GM12878 (cell line): Measurements from ENCODE around the gene DISP2. TPM values are rescaled to one million over a fixed set of nuclear protein-coding genes. Genes with fewer than 3 reads are reported as not detected.

Experiments used
- ATAC-seq: fragments of 200-7000 bp; cut with Tn5 transposase; 3 replicates; pipeline ENCODE4 v1.9.1; 2020; ENCODE audit warnings: mild to moderate bottlenecking, moderate library complexity
- BruUV-seq: library from RNA; stranded (reverse); fragments of 400-500 nt; replicated peaks from 2 replicates; lab custom pipeline; 2021; lab: Mats Ljungman, UMichigan
- CTCF ChIA-PET: fragments of 300-600 bp; sonication (Branson Sonifier 250); formaldehyde crosslinking; extraction: SDS; loops from one replicate; lab custom pipeline; 2021; ENCODE audit warnings: inconsistent platforms; lab: Yijun Ruan, JAX
- POLR2A ChIA-PET: fragments of 350-600 bp; formaldehyde crosslinking; extraction: SDS; loops from one replicate; lab custom pipeline; 2021; ENCODE audit warnings: inconsistent platforms; lab: Charles Lee
- RAD21 ChIA-PET: fragments of 300-600 bp; sonication (Branson Sonifier 250); formaldehyde crosslinking; loops from one replicate; lab custom pipeline; 2023; ENCODE audit warnings: antibody characterized with exemption; ENCODE audit not compliant: unreplicated experiment; lab: Charles Lee
- SMC1A ChIA-PET: fragments of 300-600 bp; sonication (Branson Sonifier 250); formaldehyde crosslinking; loops from one replicate; lab custom pipeline; 2023; ENCODE audit not compliant: unreplicated experiment, uncharacterized antibody; lab: Charles Lee
- DNase-seq: peaks from one replicate; pipeline ENCODE4 v3.0.0-alpha.2; 2011; ENCODE audit warnings: low read depth, low spot score
- FAIRE-seq: peaks from 3 replicates; lab custom pipeline; 2011; peaks lifted over from hg19 to GRCh38; lab: Jason Lieb, UNC
- H2AFZ ChIP-seq: 2 replicates; pipeline ENCODE4 v1.6.0; 2011; ENCODE audit warnings: low read depth, low read length, control low read depth; ENCODE audit not compliant: control insufficient read depth
- H3K27ac ChIP-seq: 2 replicates; pipeline ENCODE4 v1.5.1; 2011; ENCODE audit warnings: control low read depth; ENCODE audit not compliant: control insufficient read depth, insufficient read depth
- H3K27me3 ChIP-seq, 2 experiments: replicated peaks in 1 of 2; 2 replicates each; pipeline versions ENCODE4 v1.6.0 to v1.6.1; 2011; ENCODE audit warnings: low read length in 1 of 2; ENCODE audit not compliant: control insufficient read depth in 2 of 2, insufficient read depth in 2 of 2
- H3K36me3 ChIP-seq, 2 experiments: 2 replicates each; pipeline ENCODE4 v1.5.1; 2011; ENCODE audit warnings: low read length in 1 of 2; ENCODE audit not compliant: control insufficient read depth in 2 of 2, insufficient read depth in 2 of 2
- H3K4me1 ChIP-seq: 2 replicates; pipeline ENCODE4 v1.6.1; 2011; ENCODE audit warnings: mild to moderate bottlenecking, low read length, moderate library complexity, mixed read lengths; ENCODE audit not compliant: control insufficient read depth, insufficient read depth
- H3K4me2 ChIP-seq: 2 replicates; pipeline ENCODE4 v1.6.0; 2011; ENCODE audit warnings: control low read depth; ENCODE audit not compliant: control insufficient read depth, insufficient read depth
- H3K4me3 ChIP-seq: fragments of 200-600 bp; sonication (generic); 2 replicates; pipeline ENCODE4 v1.5.1; 2016
- H3K79me2 ChIP-seq: 2 replicates; pipeline ENCODE4 v1.6.0; 2011; ENCODE audit warnings: low read length; ENCODE audit not compliant: control insufficient read depth, insufficient read depth
- H3K9ac ChIP-seq: 2 replicates; pipeline ENCODE4 v1.8.0; 2011; ENCODE audit warnings: low read length, control low read depth, mixed read lengths; ENCODE audit not compliant: control insufficient read depth, insufficient read depth
- H3K9me3 ChIP-seq: replicated peaks from 3 replicates; pipeline ENCODE4 v1.5.1; 2011; ENCODE audit warnings: mild to moderate bottlenecking, low read length; ENCODE audit not compliant: control insufficient read depth, insufficient read depth
- H4K20me1 ChIP-seq: 2 replicates; pipeline ENCODE4 v1.6.0; 2011; ENCODE audit not compliant: control insufficient read depth, insufficient read depth
- BCL3 ChIP-seq: IDR thresholded peaks from 2 replicates; pipeline ENCODE4 v1.6.1; 2011; ENCODE audit warnings: borderline replicate concordance, low read depth, mild to moderate bottlenecking, moderate library complexity, low read length; ENCODE audit not compliant: insufficient read depth, poor library complexity, severe bottlenecking
- CBFB ChIP-seq: IDR thresholded peaks from 2 replicates; pipeline ENCODE4 v1.6.1; 2016; ENCODE audit warnings: antibody characterized with exemption, low read depth
- CEBPB ChIP-seq, 2 experiments: fragments of 150-350 bp in 1 of 2; IDR thresholded peaks; 2 replicates each; pipeline ENCODE4 v1.6.1; 2012 to 2014; ENCODE audit warnings: low read depth in 2 of 2, low read length in 2 of 2, borderline replicate concordance in 1 of 2, inconsistent platforms in 1 of 2
- CREM ChIP-seq: IDR thresholded peaks from 2 replicates; pipeline ENCODE4 v1.6.1; 2014; ENCODE audit warnings: antibody characterized with exemption, low read depth
- IKZF1 ChIP-seq: fragments of 450-650 bp; conservative IDR thresholded peaks from 2 replicates; pipeline ENCODE4 v1.6.1; 2017; ENCODE audit warnings: antibody characterized with exemption, mild to moderate bottlenecking
- IRF3 ChIP-seq: fragments of 450-650 bp; IDR thresholded peaks from 2 replicates; pipeline ENCODE4 v1.6.1; 2014; ENCODE audit warnings: mild to moderate bottlenecking
- POLR2A ChIP-seq: IDR thresholded peaks from 2 replicates; pipeline ENCODE4 v1.6.1; 2011; ENCODE audit warnings: low read depth, mild to moderate bottlenecking, low read length
- POLR2AphosphoS2 ChIP-seq: IDR thresholded peaks from 2 replicates; pipeline ENCODE4 v1.6.1; 2011; ENCODE audit warnings: low read depth, mild to moderate bottlenecking, low read length, improper control_type of control experiment, moderate library complexity
- POLR2AphosphoS5 ChIP-seq: IDR thresholded peaks from 2 replicates; pipeline ENCODE4 v1.6.1; 2011; ENCODE audit warnings: mild to moderate bottlenecking, low read length, inconsistent platforms
- SIX5 ChIP-seq: IDR thresholded peaks from 2 replicates; pipeline ENCODE4 v1.6.1; 2011; ENCODE audit warnings: mild to moderate bottlenecking, low read depth, low read length, moderate library complexity; ENCODE audit not compliant: severe bottlenecking
- USF1 ChIP-seq: IDR thresholded peaks from 2 replicates; pipeline ENCODE4 v1.6.1; 2011; ENCODE audit warnings: borderline replicate concordance, low read depth, mild to moderate bottlenecking, moderate library complexity, mixed read lengths, low read length; ENCODE audit not compliant: insufficient read depth; ENCODE audit errors: extremely low read length
- ZNF687 ChIP-seq: fragments of 450-650 bp; IDR thresholded peaks from 2 replicates; pipeline ENCODE4 v1.6.1; 2017; ENCODE audit warnings: mild to moderate bottlenecking, moderate library complexity
- ZSCAN29 ChIP-seq: fragments of 450-650 bp; IDR thresholded peaks from 2 replicates; pipeline ENCODE4 v1.6.1; 2017; ENCODE audit warnings: mild to moderate bottlenecking, moderate library complexity
- WGBS: methylation state at CpG from one replicate; pipeline ENCODE4 v1.1.6; 2016; ENCODE audit warnings: low lambda C conversion rate; ENCODE audit not compliant: insufficient replicate concordance, insufficient coverage; ENCODE audit errors: missing lambda C conversion rate; 5-methylcytosine and 5-hydroxymethylcytosine counted together
- in situ Hi-C: fragments of 300-500 bp; cut with MboI; formaldehyde crosslinking; loops from 9 replicates; pipeline ENCODE4 v1.14.3; 2018; ENCODE audit warnings: mixed read lengths
- intact Hi-C: fragments of 100-400 bp; cut with micrococcal nuclease; formaldehyde crosslinking; loops from one replicate; pipeline ENCODE4 v1.14.2; 2022; ENCODE audit not compliant: unreplicated experiment
- polyA plus RNA-seq, 11 experiments: library from polyadenylated mRNA; depleted of rRNA in 4 of 11; unstranded in 6 of 11; stranded (reverse) in 5 of 11; fragments of >200 nt; fragmentation: Nextera tagmentation in 4 of 11; fragmentation: Illumina TruSeq in 1 of 11; extraction: Ambion mirVana in 4 of 11; extraction: Trizol in 1 of 11; gene quantifications; 1 replicate in 1 of 11; 2 replicates in 10 of 11; pipeline versions ENCODE4 v1.2.1 to v1.2.3, GENCODE V29; 2011 to 2016; ENCODE audit warnings: inconsistent platforms in 2 of 11, missing spikeins in 2 of 11, low read depth in 1 of 11
- total RNA-seq, 4 experiments: library from RNA; depleted of rRNA in 3 of 4; stranded (reverse); fragments of >200 nt in 3 of 4; fragmentation: Illumina TruSeq in 1 of 4; extraction: Trizol in 1 of 4; gene quantifications; 2 replicates each; pipeline versions ENCODE4 v1.2.1 to v1.2.3, GENCODE V29; 2013 to 2021

DISP2 gene
- total and polyA plus RNA-seq, 10 of the 15 experiments (the other 5 are each of a cell fraction or from before 2014, with no cell fraction given): under 0.01 to 0.20 (median 0.12) TPM; not detected in 7

- no peaks in the 10 kb centered on the region for H3K36me3 ChIP-seq
- H4K20me1 ChIP-seq: no peaks in the 10 kb centered on the region
- no peak overlapping the region for H3K4me3 ChIP-seq
- no peaks in the 10 kb centered on the region for H3K9me3 ChIP-seq
- FAIRE-seq (no peak), ATAC-seq (no peak), DNase-seq (no peak)
- intact Hi-C loops (no loop called here), in situ Hi-C loops (no loop called here)
- H3K4me2 ChIP-seq: no peak overlapping the region
- H3K4me1 ChIP-seq: peaks cover 9% of the 10 kb centered on the region
- ChIA-PET CTCF (interaction anchor here (1.6 to 6.7 kb wide), 3 partner anchors 9 to 15 kb away, joined by 7 to 103 read pairs (median 8); partner anchors contain the start of gene CCDC9B), SMC1A (interaction anchor here (5.7 kb wide), 1 partner anchor 8 kb away, joined by 31 read pairs; no protein-coding TSS in a partner anchor), RAD21 (interaction anchor here (0.5 kb wide), 1 partner anchor 475 kb away, joined by 3 read pairs; no protein-coding TSS in a partner anchor), POLR2A (no interaction called here)
- no peaks in the 10 kb centered on the region for H3K27me3 ChIP-seq
- 69% methylated on average over 7 of the region's 7 CpGs for WGBS
- H2AFZ ChIP-seq: no peak overlapping the region
- no TSS peak for BruUV-seq
- no peaks in the 10 kb centered on the region for H3K79me2 ChIP-seq
- no peak overlapping the region for H3K9ac ChIP-seq
- H3K27ac ChIP-seq: no peak overlapping the region
- TF ChIP-seq POLR2A: no peak
- TF ChIP-seq CEBPB (IDR thresholded peaks at IDR 0.05; ENCODE audit: borderline replicate concordance in 1 of 2, low read depth in 2 of 2, low read length in 2 of 2): no peak
- TF ChIP-seq USF1: no peak
- no peak for TF ChIP-seq CREM
- TF ChIP-seq SIX5: no peak
- TF ChIP-seq CBFB: no peak
- TF ChIP-seq POLR2AphosphoS2: no peak
- TF ChIP-seq ZSCAN29: no peak
- TF ChIP-seq IKZF1: no peak
- TF ChIP-seq POLR2AphosphoS5: no peak
- TF ChIP-seq IRF3: no peak
- no peak for TF ChIP-seq ZNF687
- no peak for TF ChIP-seq BCL3
Observed at GRCh38 chr15:40329804-40330203, 28.2 kb upstream of the DISP2 start.
